T-helper 1 cell treated with Interleukin-12 subunit alpha and Interleukin-12 subunit beta and Interleukin-4 antibody, amounts not matched to agents 30 μg/mL and 1 μg/mL, for 36 hours (primary cell): Measurements from ENCODE around the gene RAP1GAP2.
"Not testable (repeated sequence)": the region's sequence is repeated elsewhere in the genome, so short reads cannot be mapped to it uniquely, and the experiment has no call there.

Experiments used
- H3K27ac Mint-ChIP-seq: one replicate; pipeline ENCODE4 v1.8.0; 2021; ENCODE audit warnings: mild to moderate bottlenecking, mixed read lengths
- H3K27me3 Mint-ChIP-seq: one replicate; pipeline ENCODE4 v1.8.0; 2021; ENCODE audit warnings: low read depth, mixed read lengths
- H3K36me3 Mint-ChIP-seq: one replicate; pipeline ENCODE4 v1.8.0; 2021; ENCODE audit warnings: low read depth, mixed read lengths
- H3K4me1 Mint-ChIP-seq: one replicate; pipeline ENCODE4 v1.8.0; 2021; ENCODE audit warnings: low read depth, mixed read lengths
- H3K4me3 Mint-ChIP-seq: one replicate; pipeline ENCODE4 v1.8.0; 2021; ENCODE audit warnings: mild to moderate bottlenecking, moderate library complexity, mixed read lengths
- H3K9me3 Mint-ChIP-seq: one replicate; pipeline ENCODE4 v1.8.0; 2021; ENCODE audit warnings: mixed read lengths

Gene RAP1GAP2

GRCh38 chr17:3054868-3055267 lies 258.6 kb downstream of the RAP1GAP2 start:
- not testable (repeated sequence) for H3K4me3 Mint-ChIP-seq, H3K4me1 Mint-ChIP-seq, H3K27me3 Mint-ChIP-seq, H3K9me3 Mint-ChIP-seq, H3K36me3 Mint-ChIP-seq, H3K27ac Mint-ChIP-seq

- H3K36me3 Mint-ChIP-seq, H3K4me3 Mint-ChIP-seq, H3K27ac Mint-ChIP-seq, H3K27me3 Mint-ChIP-seq, H3K4me1 Mint-ChIP-seq, H3K9me3 Mint-ChIP-seq: not testable (repeated sequence)
These were observed 266.7 kb downstream of the RAP1GAP2 start for GRCh38 chr17:3062824-3063377.

- not testable (repeated sequence) for H3K27me3 Mint-ChIP-seq, H3K4me3 Mint-ChIP-seq, H3K4me1 Mint-ChIP-seq, H3K36me3 Mint-ChIP-seq, H3K9me3 Mint-ChIP-seq, H3K27ac Mint-ChIP-seq
These were observed 267.3 kb downstream of the RAP1GAP2 start, which contains the start of gene OR1D5 for GRCh38 chr17:3063507-3063906. Gene OR1D5 (minus strand): TSS chr17:3063607. CDS start chr17:3063607, 0 bp downstream.

GRCh38 chr17:3065192-3065591 lies 269.0 kb downstream of the RAP1GAP2 start:
- H3K27me3 Mint-ChIP-seq, H3K36me3 Mint-ChIP-seq, H3K4me1 Mint-ChIP-seq, H3K27ac Mint-ChIP-seq, H3K4me3 Mint-ChIP-seq, H3K9me3 Mint-ChIP-seq: not testable (repeated sequence)

GRCh38 chr17:3073850-3074249 lies 277.6 kb downstream of the RAP1GAP2 start:
- not testable (repeated sequence) for H3K4me3 Mint-ChIP-seq, H3K4me1 Mint-ChIP-seq, H3K27me3 Mint-ChIP-seq, H3K27ac Mint-ChIP-seq, H3K36me3 Mint-ChIP-seq, H3K9me3 Mint-ChIP-seq
